Lower lobe of right lung (tissue), 2 donors: Measurements from ENCODE around the gene ADAMTS6. TPM values are rescaled to one million over a fixed set of nuclear protein-coding genes. Genes with fewer than 3 reads are reported as not detected.

Source experiments
- ATAC-seq, 2 donors: fragments of 200-7000 bp; cut with Tn5 transposase; one replicate each; pipeline ENCODE4 v1.9.1; 2020 to 2022; ENCODE audit warnings: mild to moderate bottlenecking in 2 of 2, moderate library complexity in 2 of 2
- DNase-seq: peaks from one replicate; pipeline ENCODE4 v3.0.0-alpha.2; 2020
- H3K27ac ChIP-seq: fragments of 200-600 bp; one replicate; pipeline ENCODE4 v1.8.0; 2022
- H3K27me3 ChIP-seq: fragments of 200-600 bp; one replicate; pipeline ENCODE4 v1.8.0; 2022; ENCODE audit warnings: low read depth
- H3K36me3 ChIP-seq: fragments of 200-600 bp; one replicate; pipeline ENCODE4 v1.8.0; 2022; ENCODE audit warnings: mild to moderate bottlenecking
- H3K4me1 ChIP-seq: fragments of 200-600 bp; one replicate; pipeline ENCODE4 v1.8.0; 2022
- H3K4me3 ChIP-seq: fragments of 200-600 bp; one replicate; pipeline ENCODE4 v1.8.0; 2022; ENCODE audit warnings: mild to moderate bottlenecking
- H3K9me3 ChIP-seq: fragments of 200-600 bp; one replicate; pipeline ENCODE4 v1.8.0; 2022
- CTCF ChIP-seq: fragments of 200-600 bp; IDR thresholded peaks from one replicate; pipeline ENCODE4 v1.8.0; 2022; ENCODE audit warnings: antibody characterized with exemption, mild to moderate bottlenecking
- intact Hi-C: fragments of 100-400 bp; cut with DNase I; formaldehyde crosslinking; loops from one replicate; pipeline ENCODE4 v1.11.0; 2022
- total RNA-seq: library from RNA; stranded (reverse); fragmentation: NEBNext Ultra II Directional; extraction: Animal tissue kit (Norgen Biotek cat#: 25700); gene quantifications from one replicate; pipeline ENCODE4 v1.2.1, GENCODE V29; 2021
- donor health status: DM: no; HTN: yes; CAD: no; lungs with severe emphysema.

The ADAMTS6 gene
- total RNA-seq, 1 donor from 2014 or later = 3.0 TPM

DNA sequence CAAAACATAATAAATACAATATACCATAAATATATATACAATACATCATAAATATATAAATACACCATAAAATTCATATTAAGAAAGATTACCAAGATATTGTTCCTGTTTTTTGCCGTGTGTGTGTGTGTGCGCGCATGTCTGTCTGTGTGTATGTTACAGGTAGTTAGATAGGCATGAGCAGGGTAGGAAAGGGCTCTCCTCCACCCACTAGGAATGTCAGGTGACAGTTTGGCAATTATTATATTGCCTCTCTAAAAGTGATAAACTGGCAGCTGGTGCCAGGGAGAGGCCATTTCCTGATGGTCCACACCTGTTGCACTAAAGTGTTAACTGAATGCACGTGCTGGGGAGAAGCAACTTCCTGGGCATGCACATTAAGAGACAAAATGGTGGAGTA lies 232.8 kb downstream of the ADAMTS6 start:
- intact Hi-C loops = no loop called here
- ATAC-seq = no peak
- no peaks in the 10 kb centered on the region for H3K27me3 ChIP-seq

GRCh38 chr5:65247594-65247993 lies 234.1 kb downstream of the ADAMTS6 start:
- ATAC-seq = no peak

More for the DNA sequence above, 232.8 kb downstream of the ADAMTS6 start:
- no peak for TF ChIP-seq CTCF
- no peaks in the 10 kb centered on the region for H3K9me3 ChIP-seq
- H3K27ac ChIP-seq = no peak overlapping the region
- no peaks in the 10 kb centered on the region for H3K36me3 ChIP-seq
- no peak overlapping the region for H3K4me3 ChIP-seq
- no peak for DNase-seq
- no peaks in the 10 kb centered on the region for H3K4me1 ChIP-seq

DNA sequence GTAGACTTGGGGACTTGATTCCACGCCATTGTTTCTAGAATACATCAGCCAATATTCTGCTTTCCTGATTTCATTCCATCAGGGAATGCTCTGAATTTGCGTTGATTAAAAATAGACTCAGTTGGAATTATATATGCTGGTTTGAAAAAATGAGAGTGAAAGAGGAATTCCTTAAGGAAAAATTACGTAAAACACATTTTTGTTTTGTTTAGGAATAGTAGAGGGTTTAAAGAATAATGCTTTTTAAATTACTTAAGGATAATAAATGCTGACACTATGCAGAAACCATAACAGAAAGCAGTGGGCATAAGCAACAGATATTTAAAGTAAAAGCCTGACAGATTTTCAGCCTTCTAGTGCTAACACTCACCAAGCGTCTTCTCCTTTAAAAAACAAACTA lies 235.0 kb downstream of the ADAMTS6 start:
- intact Hi-C loops = no loop called here
- ATAC-seq (no peak), DNase-seq (no peak)
- no peaks in the 10 kb centered on the region for H3K36me3 ChIP-seq
- H3K27ac ChIP-seq = no peak overlapping the region
- no peaks in the 10 kb centered on the region for H3K27me3 ChIP-seq
- no peaks in the 10 kb centered on the region for H3K9me3 ChIP-seq
- TF ChIP-seq CTCF = no peak
- no peaks in the 10 kb centered on the region for H3K4me1 ChIP-seq
- H3K4me3 ChIP-seq = no peak overlapping the region

More at GRCh38 chr5:65247594-65247993, 234.1 kb downstream of the ADAMTS6 start:
- DNase-seq = no peak
- Histone ChIP-seq H3K27ac (no peak overlapping the region), H3K4me3 (no peak overlapping the region), H3K36me3 (no peaks in the 10 kb centered on the region), H3K27me3 (no peaks in the 10 kb centered on the region), H3K9me3 (no peaks in the 10 kb centered on the region), H3K4me1 (no peaks in the 10 kb centered on the region)
- TF ChIP-seq CTCF = no peak
- intact Hi-C loops = no loop called here

GRCh38 chr5:65244031-65244430 lies 237.7 kb downstream of the ADAMTS6 start:
- H3K27me3 ChIP-seq = no peaks in the 10 kb centered on the region
- intact Hi-C loops = no loop called here
- H3K9me3 ChIP-seq = no peaks in the 10 kb centered on the region
- ATAC-seq (no peak), DNase-seq (no peak)
- no peak overlapping the region for H3K4me3 ChIP-seq
- H3K27ac ChIP-seq = no peak overlapping the region
- TF ChIP-seq CTCF = no peak
- no peaks in the 10 kb centered on the region for H3K4me1 ChIP-seq
- H3K36me3 ChIP-seq = no peaks in the 10 kb centered on the region

DNA sequence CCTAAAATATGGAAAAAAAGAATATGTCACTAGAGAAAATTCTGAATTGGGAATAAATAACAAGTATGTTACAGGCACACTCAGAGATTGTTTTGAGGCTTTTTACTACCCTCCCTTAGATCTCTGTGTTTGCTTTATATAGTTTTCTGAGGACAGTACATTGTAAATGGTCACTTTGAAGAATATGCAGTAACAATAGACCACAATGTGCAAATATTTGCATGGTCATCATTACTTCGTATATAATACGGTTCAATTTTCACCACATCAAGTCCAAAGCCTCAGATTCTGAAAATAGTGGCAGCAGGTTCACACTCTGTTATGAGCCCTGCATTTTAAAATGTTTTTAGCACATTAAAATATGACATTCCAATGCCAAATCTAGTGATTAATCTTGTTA lies 238.6 kb downstream of the ADAMTS6 start:
- intact Hi-C loops = no loop called here
- H3K27ac ChIP-seq = no peak overlapping the region
- no peaks in the 10 kb centered on the region for H3K27me3 ChIP-seq
- no peak for DNase-seq
- no peak overlapping the region for H3K4me3 ChIP-seq
- TF ChIP-seq CTCF = no peak
- H3K36me3 ChIP-seq = no peaks in the 10 kb centered on the region
- H3K9me3 ChIP-seq = no peaks in the 10 kb centered on the region
- ATAC-seq = no peak
- H3K4me1 ChIP-seq = no peaks in the 10 kb centered on the region

- Histone ChIP-seq H3K27ac (no peak overlapping the region), H3K36me3 (no peaks in the 10 kb centered on the region), H3K27me3 (no peaks in the 10 kb centered on the region), H3K4me1 (no peaks in the 10 kb centered on the region), H3K4me3 (no peak overlapping the region), H3K9me3 (peaks cover 29% of the 10 kb centered on the region)
- intact Hi-C loops = no loop called here
- no peak for TF ChIP-seq CTCF
- DNase-seq (no peak), ATAC-seq (no peak)
Measured at GRCh38 chr5:65229841-65230240, 251.9 kb downstream of the ADAMTS6 start.
